EL (cell line): ENCODE results near the gene HLA-DRB1.
"Not testable (repeated sequence)": the region's sequence is repeated elsewhere in the genome, so short reads cannot be mapped to it uniquely, and the experiment has no call there.

Experiments used
- DNase-seq: peaks from one replicate; pipeline ENCODE4 v3.0.0-alpha.2; 2016

The HLA-DRB1 gene

DNA sequence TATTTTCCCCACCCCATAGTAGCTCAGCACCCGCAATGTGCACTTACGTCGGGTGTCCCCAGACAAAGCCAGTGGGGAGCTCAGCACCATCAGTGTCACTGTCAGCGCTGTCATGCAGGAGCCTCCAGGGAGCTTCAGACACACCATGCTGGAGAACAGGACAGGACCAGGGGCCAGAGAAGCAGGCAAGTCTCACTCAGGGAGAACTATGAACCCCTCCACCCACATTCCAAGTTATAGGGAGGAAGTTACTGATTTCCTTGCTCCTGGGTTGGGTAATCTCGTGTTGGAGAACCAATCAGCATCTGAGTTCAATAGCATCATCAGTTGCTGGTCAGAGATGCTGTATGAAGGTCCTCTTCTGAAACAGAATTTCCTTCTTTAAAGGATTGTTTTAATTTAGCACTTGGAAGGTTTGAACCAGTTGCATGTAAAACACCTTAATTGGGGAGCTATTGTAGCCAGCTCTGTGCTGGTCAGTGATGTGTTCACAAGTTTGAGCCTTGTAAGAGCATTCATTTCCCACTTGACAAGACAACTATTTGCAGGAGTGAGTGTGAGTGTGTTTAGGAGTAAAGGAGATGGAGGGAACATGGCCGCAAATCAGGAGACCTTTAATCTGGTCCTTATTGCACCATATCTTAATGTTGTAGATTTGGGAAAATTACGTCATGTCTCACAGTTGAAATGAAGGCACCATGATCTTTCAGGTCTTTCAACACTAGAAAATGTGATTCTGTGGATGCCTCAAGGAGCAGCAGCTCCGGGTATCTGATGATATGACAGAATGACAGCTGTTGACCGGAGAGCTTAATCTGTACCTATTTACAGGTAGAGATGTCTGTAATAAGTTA, at the start of gene HLA-DRB1:
Gene HLA-DRB1 (minus strand): TSS at position 253 of the 854 bp plus-strand sequence. CDS start 106 bp downstream, at position 147.
- no peak for DNase-seq

- DNase-seq: no peak
These were observed 49.0 kb upstream of the HLA-DRB1 start for GRCh38 chr6:32638532-32639219.

DNA sequence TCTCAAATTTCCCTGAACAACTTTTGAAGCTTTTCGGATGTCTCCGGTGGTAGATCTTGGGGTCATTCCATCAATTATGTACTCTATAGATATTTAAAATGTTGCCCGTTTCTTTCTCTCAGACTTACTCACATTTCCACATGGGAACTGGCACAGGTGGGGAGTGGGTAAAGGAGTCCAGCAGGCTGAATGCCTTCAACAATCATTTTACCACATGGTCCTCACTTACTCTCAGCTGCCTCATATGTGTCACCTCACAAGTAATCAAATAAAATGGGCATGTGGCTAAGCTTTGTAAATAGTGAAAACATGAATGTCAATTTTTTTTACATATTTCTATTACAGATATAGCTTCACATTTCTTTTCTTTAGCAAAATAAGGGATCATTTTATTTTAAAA, 48.2 kb upstream of the HLA-DRB1 start:
- DNase-seq: no peak

DNA sequence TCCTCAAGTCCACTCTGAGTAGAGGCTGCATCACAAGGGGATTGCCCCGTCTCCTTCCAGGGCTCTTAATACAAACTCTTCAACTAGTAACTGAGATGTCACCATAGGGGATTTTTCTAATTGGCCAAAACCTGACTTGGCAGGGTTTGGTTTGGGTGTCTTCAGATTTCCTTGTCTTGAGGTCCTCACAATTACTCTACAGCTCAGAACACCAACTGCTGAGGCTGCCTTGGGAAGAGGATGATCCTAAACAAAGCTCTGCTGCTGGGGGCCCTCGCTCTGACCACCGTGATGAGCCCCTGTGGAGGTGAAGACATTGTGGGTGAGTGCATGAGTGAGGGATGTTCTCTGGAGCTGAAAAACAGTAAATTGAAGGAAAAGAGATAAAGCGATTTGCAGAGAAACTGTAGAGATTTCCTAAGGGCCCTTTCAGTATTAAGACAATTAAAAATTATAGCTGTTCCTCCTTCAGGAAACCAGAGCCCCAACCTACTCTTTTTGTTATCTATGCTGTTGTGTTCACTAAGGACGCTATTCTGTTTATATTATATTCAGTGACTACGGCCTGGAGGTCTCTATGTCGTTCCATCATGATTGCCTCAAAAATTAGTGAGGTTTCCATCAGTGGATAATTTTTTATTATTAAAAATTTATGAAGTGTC, 47.7 kb upstream of the HLA-DRB1 start, which contains the start of gene HLA-DQA1:
Gene HLA-DQA1 (plus strand): TSS at position 188 of the 662 bp plus-strand sequence. CDS start 53 bp downstream, at position 241.
- DNase-seq: no peak

- no peak for DNase-seq
These were observed 46.0 kb upstream of the HLA-DRB1 start for GRCh38 chr6:32635526-32636123.

DNA sequence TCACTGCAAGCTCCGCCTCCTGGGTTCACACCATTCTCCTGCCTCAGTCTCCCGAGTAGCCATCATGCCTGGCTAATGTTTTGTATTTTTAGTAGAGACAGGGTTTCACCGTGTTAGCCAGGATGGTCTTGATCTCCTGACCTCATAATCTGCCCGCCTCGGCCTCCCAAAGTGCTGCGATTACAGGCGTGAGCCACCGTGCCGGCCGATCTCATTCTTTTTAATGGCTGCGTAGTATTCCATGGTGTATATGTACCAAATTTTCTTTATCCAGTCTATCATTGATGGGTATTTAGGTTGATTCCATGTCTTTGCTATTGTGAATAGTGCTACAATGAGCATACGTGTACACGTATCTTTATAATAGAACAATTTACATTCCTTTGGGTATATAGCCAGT, 40.1 kb upstream of the HLA-DRB1 start:
- DNase-seq: not testable (repeated sequence)

DNA sequence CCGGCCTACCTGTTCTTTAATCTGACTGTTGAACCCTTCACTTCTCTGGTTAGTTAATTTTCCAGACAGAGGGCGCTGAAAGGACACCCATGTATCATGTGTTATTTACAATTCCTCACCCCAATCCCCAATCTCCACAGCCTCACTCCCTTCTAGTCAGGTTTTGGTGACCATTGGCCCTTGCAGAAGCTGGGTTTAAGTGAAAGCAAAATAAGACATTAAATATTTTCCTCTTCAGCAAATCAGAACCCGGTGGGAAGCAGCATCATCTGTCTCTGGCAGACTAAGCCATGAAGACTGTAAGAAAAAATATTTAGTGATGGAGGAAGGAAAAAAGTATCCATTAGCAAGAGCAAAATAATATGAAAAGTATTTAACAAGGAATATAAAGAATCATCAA, 38.2 kb upstream of the HLA-DRB1 start:
- no peak for DNase-seq

DNA sequence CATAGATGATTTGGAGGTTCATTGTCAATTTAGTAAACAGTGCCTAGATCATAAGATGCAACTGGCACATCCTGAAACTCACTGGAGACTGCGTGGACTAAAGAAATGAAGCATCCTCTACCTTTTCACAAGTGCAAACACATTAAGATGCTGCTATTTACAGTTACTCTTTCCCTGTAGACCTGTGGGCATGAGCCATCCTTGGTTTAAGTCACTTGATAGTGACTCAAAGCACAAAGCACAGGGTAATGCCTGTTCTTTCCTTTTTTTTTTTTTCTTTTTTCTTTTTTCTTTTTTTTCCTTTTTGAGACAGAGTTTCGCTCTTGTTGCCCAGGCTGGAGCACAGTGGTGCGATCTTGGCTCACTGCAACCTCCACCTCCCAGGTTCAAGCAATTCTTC, 37.6 kb upstream of the HLA-DRB1 start:
- no peak for DNase-seq

GRCh38 chr6:32625137-32625536, 35.5 kb upstream of the HLA-DRB1 start:
- DNase-seq: no peak

DNA sequence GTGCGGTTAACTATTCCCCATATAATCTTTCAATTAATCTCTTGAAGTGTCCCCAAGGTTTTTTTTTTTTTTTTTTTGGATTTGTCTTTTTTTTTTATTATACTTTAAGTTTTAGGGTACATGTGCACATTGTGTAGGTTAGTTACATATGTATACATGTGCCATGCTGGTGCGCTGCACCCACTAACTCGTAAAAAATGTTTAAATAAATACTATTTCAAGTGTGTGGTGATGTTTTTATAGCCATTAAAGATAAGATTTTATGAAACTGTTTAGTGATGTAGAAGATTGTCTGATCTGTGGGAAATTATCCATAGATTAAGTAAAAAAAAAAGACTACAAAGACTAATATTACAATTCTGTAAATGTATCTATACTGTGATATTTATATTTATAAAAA, 34.9 kb upstream of the HLA-DRB1 start:
- DNase-seq: no peak

GRCh38 chr6:32623693-32624092, 34.0 kb upstream of the HLA-DRB1 start:
- no peak for DNase-seq

DNA sequence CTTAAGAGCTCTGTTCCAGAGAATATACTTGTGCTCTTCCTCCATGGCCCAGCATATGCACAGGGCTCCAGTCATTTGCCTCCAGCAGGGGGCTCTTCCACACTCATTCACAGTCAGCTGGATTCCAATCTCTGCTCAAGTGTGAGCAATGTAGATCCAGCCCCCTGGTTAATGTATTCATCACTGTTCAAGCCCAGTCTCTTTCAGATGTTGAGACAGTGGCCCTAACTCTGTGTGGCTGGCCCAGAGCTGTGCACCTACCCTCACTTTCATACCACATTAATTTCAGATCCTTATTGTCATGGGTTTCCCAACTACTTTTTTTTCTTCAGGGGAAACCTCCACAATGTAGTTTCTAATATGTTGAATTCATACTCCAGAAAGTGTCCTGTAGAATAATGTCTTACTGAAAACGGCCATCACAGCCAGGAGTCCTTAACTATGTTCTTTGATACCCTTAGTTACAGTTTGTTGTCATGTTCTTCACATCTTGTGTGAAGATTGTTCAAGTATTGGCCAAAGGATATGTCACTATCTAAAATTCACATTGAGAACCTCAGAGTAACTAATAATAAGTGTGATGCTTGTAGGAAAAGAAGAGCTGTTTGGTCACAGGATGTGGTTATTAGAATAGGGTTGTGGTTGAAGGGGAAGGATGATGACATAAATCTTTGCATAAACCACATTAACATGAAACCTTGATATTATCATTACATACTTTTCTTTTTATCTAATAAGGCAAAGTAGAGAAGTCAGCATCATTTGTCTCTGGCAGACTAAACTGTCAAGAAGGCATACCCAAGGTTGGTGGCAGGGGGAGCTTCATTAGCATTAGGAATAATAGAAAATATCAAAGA, 33.1 kb upstream of the HLA-DRB1 start:
- peak; percentile 21 for DNase-seq

DNA sequence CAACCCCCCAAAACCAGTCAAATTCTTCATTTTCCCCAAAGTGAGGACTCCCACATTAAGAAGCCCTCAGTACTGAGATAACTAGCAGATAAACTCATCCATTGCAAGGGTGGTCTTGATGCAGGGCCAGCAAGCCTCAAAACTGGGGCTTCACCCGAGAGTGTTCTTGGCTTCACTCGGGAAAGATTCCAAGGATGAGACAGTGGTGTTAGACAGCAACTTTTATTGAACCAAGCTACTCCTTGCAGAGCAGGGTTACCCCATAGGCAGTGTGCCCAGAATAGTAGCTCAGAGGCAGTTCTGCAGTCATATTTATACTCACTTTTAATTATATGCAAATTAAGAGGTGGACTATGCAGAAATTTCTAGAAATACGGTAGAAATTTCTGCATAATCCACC, 31.7 kb upstream of the HLA-DRB1 start:
- no peak for DNase-seq

DNA sequence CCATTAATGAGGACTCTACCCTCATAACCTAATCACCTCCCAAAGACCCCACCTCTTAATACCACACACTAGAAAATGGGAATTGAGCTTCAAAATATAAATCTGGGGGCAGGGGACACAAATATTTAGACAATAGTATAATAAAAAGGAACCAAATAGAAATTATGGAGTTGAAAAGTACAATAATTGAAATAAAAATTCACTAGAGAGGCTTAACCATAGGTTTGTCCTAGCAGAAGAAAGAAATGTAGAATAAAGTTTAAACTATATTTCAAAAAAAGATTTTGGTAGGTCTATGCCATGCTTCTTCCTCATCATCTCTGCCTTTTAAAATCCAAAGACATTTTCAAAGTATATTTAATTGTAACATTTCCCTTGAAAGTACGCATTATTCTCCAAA, 28.1 kb upstream of the HLA-DRB1 start:
- no peak for DNase-seq

DNA sequence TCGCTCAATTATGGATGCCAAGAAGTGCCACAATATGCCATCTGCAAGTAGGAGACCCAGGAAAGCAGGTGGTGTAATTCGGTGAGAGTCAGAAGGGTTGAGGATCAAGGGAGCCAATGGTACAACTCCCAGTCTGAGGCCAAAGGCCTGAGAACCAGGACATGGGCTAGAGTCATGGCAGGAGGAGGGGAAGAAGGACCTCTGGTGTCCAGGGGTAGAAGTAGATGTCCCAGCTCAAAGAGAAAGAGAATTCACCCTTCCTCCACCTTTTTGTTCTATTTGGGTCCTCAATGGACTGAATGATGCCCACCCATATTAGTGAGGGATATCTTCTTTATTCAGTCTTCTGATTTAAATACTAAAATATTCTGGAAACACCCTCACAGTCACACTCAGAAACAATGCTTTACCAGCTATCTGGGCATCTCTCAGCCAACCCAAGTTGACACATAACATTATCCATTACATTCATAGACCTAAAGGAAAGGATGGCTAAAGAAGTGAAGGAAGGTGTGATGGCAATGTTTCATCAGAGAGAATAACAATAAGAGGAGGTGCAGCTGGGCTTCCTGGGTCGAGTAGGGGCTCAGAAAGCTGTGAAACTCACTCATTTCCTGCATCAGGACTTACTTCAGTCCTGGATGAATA, 26.4 kb upstream of the HLA-DRB1 start:
- DNase-seq: no peak

- no peak for DNase-seq
These were observed 24.9 kb upstream of the HLA-DRB1 start for GRCh38 chr6:32614366-32615081.

DNA sequence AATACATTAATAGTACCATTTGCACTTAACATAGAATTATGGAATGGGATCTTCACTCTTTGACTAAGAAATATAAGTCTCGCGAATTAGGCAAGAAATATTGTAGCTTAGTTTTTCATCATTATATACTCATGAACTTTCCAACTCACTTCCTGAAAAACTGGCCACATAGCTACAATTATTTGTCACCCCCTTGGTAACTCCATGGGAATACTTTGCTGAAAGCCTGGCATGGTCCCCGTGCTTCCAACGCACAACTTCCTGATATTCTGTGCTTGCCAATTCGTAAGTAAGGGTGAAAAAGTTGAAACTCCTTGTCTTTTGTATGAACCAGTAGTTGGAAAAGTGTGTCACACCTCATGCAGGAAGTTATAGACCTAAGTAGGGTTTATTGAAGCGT, 23.8 kb upstream of the HLA-DRB1 start:
- DNase-seq: no peak

- no peak for DNase-seq
These were observed 21.1 kb upstream of the HLA-DRB1 start for GRCh38 chr6:32610682-32611296.

- peak; percentile 91 for DNase-seq
These were observed 20.3 kb upstream of the HLA-DRB1 start for GRCh38 chr6:32609731-32610640.

DNA sequence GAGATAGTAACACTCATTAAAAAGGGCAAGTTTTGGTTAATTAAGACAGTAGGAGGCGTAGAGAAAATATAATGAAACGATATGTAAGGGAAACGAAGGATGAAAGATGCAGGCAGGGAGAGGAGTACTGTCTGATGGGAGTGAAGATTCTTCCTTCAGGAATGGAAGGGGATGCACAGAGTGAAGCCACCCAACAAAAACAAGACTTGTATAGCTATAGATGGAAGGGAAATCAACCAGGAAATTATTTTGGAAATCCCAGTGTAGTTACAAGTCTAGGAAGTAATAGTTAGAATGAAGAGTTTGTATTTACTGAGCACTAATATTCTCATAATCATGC, 19.7 kb upstream of the HLA-DRB1 start:
- no peak for DNase-seq
